ENCODE results near the gene CCDC112.

Gene CCDC112

DNA sequence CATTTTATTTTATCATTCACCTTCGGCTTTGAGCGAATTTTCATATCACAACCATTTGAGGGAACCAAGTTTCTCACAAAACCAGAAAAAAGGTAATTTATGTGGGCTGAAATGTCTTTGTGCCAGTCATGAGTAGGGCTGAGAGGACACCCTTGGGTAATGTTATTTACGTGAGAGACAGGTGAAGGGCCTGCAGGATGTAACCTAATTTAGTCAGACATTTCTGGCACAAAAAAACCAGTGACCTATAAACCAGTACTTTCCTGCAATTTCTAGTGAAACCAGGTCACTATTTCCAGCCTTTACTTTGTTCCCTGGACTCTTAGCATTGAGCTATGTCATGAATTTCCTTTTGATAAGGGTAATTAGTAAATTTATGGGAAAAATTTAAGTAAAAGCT, 17.2 kb upstream of the CCDC112 start:
- no peaks in the 10 kb centered on the region for H3K36me3 Mint-ChIP-seq (ENCODE audit: low read depth)
- no peak for DNase-seq
- peaks cover 4% of the 10 kb centered on the region for H3K27me3 Mint-ChIP-seq (ENCODE audit: low read depth, poor library complexity)
- H3K27ac Mint-ChIP-seq, result no peak overlapping the region
- TF ChIP-seq, protein P1, sequence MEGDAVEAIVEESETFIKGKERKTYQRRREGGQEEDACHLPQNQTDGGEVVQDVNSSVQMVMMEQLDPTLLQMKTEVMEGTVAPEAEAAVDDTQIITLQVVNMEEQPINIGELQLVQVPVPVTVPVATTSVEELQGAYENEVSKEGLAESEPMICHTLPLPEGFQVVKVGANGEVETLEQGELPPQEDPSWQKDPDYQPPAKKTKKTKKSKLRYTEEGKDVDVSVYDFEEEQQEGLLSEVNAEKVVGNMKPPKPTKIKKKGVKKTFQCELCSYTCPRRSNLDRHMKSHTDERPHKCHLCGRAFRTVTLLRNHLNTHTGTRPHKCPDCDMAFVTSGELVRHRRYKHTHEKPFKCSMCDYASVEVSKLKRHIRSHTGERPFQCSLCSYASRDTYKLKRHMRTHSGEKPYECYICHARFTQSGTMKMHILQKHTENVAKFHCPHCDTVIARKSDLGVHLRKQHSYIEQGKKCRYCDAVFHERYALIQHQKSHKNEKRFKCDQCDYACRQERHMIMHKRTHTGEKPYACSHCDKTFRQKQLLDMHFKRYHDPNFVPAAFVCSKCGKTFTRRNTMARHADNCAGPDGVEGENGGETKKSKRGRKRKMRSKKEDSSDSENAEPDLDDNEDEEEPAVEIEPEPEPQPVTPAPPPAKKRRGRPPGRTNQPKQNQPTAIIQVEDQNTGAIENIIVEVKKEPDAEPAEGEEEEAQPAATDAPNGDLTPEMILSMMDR (IDR thresholded peaks at IDR 0.05), result no peak
- no peaks in the 10 kb centered on the region for H3K4me1 Mint-ChIP-seq
- H3K9me3 Mint-ChIP-seq, result no peaks in the 10 kb centered on the region
- no peak overlapping the region for H3K4me3 Mint-ChIP-seq

DNA sequence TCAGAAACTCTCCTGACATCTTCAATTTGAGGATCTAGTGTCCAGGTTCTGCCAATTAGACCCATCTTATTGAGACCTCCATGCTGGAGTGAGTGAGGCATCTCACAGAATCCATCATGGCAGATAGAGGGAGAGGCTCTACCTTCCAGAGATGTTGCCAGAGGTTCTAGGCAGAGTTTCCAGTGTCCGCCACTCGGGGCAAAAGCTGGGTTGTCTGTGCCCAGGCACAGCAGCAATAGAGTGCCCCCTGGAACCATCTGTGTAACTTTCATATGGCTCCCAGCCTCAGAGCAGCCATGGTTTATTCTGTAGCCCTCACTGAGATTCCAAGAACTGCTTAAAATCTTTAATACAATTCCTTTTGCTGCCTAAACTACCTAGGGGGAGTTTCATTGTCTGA, 16.6 kb upstream of the CCDC112 start:
- Mint-ChIP-seq H3K36me3 (ENCODE audit: low read depth) (no peaks in the 10 kb centered on the region), H3K9me3 (no peaks in the 10 kb centered on the region), H3K4me1 (no peaks in the 10 kb centered on the region), H3K27me3 (ENCODE audit: low read depth, poor library complexity) (peaks cover 4% of the 10 kb centered on the region), H3K27ac (no peak overlapping the region), H3K4me3 (no peak overlapping the region)
- TF ChIP-seq, protein P1 (IDR thresholded peaks at IDR 0.05), result no peak
- no peak for DNase-seq

DNA sequence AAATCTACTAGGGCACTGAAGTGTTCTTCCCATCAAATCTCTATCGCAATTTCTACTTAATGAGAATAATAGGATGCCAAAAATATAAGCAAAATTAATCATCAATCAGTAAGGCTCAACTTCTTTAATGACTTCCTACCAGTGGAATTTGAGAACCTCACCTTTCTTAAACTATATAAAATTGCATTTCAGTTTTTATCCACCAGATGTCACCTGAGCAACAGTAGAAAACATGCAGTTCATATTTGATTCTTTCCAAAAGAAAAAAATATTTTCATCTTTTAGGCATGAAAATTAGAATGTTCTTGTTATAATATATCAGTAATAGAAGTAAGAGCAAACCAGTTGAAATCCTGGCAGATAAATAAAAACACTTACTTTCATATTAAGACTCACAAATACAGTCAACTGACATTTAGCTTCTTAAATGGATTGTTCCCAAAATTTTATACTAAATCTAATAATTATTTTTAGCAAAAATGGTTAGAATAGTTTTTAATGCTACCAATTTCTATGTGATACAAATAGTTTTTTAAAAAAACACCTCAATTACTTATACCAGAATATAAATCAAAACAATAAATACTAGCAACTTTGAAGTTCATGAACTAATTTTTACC, 13.4 kb upstream of the CCDC112 start:
- Mint-ChIP-seq H3K4me1 (no peaks in the 10 kb centered on the region), H3K27me3 (ENCODE audit: low read depth, poor library complexity) (no peaks in the 10 kb centered on the region), H3K36me3 (ENCODE audit: low read depth) (no peaks in the 10 kb centered on the region), H3K4me3 (no peak overlapping the region), H3K27ac (no peak overlapping the region), H3K9me3 (no peaks in the 10 kb centered on the region)
- TF ChIP-seq, protein P1 (IDR thresholded peaks at IDR 0.05), result peak; percentile 66
- DNase-seq, result no peak

DNA sequence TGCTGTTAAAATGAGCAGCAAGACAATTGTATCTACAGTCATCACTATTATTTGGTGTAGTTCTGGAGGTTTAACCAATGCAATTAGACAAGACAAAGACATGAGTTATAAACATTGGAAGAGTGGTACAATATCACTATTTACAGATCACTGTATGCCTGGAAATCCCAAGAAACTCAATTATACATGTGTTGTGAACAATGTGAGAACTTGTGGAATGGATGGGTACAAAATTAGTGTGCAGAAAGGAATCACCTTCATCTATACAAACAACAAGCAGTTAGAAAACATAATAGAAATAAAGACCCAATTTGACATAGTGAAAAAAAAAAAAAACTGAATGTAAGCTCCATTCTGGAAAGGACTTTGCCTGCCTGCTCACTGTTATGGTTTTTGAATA, 12.4 kb upstream of the CCDC112 start:
- no peaks in the 10 kb centered on the region for H3K4me1 Mint-ChIP-seq
- H3K9me3 Mint-ChIP-seq, result no peaks in the 10 kb centered on the region
- no peak for DNase-seq
- no peak overlapping the region for H3K4me3 Mint-ChIP-seq
- no peaks in the 10 kb centered on the region for H3K27me3 Mint-ChIP-seq (ENCODE audit: low read depth, poor library complexity)
- TF ChIP-seq, protein P1 (IDR thresholded peaks at IDR 0.05), result no peak
- H3K36me3 Mint-ChIP-seq (ENCODE audit: low read depth), result no peaks in the 10 kb centered on the region
- H3K27ac Mint-ChIP-seq, result no peak overlapping the region

DNA sequence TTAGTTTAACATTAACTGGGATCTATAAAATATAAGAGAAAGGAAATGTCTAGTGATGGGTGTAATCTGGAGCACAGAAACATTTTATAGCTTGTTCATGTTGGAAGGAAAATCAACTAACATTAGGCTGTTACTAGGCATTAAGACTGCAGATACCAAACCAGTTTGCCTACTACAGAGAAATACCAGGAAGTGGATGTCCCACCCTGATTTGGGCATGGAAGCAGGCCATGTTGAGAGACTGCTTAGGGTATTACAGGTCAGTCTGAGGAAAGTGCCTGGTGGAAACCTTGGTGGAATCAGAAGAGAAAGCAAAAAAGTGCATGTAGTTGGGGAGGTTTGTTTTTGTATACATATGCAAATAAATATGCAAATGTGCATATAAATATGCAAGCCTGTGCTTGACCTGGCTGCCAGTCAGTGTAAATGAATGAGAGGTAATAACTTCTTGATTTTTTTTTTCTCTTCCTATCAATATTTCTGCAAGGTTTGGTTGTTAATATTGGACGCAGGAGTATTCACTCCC, 9.6 kb upstream of the CCDC112 start:
- no peak for DNase-seq
- Mint-ChIP-seq H3K27ac (no peak overlapping the region), H3K36me3 (ENCODE audit: low read depth) (no peaks in the 10 kb centered on the region), H3K27me3 (ENCODE audit: low read depth, poor library complexity) (no peaks in the 10 kb centered on the region), H3K9me3 (no peaks in the 10 kb centered on the region), H3K4me1 (no peaks in the 10 kb centered on the region), H3K4me3 (no peak overlapping the region)
- TF ChIP-seq, protein P1 (IDR thresholded peaks at IDR 0.05), result no peak

- Mint-ChIP-seq H3K27me3 (ENCODE audit: low read depth, poor library complexity) (no peaks in the 10 kb centered on the region), H3K36me3 (ENCODE audit: low read depth) (no peaks in the 10 kb centered on the region), H3K27ac (no peak overlapping the region), H3K4me1 (no peaks in the 10 kb centered on the region), H3K9me3 (no peaks in the 10 kb centered on the region), H3K4me3 (no peak overlapping the region)
- TF ChIP-seq, protein P1 (IDR thresholded peaks at IDR 0.05), result no peak
- DNase-seq, result no peak
These were observed 8.0 kb upstream of the CCDC112 start for GRCh38 chr5:115304496-115304895.
